ENCODE measurements around the gene CEP135. TPM values are rescaled to one million over a fixed set of nuclear protein-coding genes. Genes with fewer than 3 reads are reported as not detected.
"Not testable (repeated sequence)": the region's sequence is repeated elsewhere in the genome, so short reads cannot be mapped to it uniquely, and the experiment has no call there.

The CEP135 gene
- polyA plus RNA-seq, 3 donors from 2014 or later = 5.8 to 13.0 (median 6.7) TPM

GRCh38 chr4:55927803-55928437, 20.8 kb upstream of the CEP135 start:
- DNase-seq = no peak
- no peak overlapping the region for H3K4me3 Mint-ChIP-seq

GRCh38 chr4:55928846-55929245, 19.9 kb upstream of the CEP135 start:
- no peaks in the 10 kb centered on the region for H3K36me3 Mint-ChIP-seq
- H3K27me3 Mint-ChIP-seq (ENCODE audit: low read depth in 3 of 3) = peaks cover 0 to 4% (median 1%) of the 10 kb centered on the region in 3 donors
- no peaks in the 10 kb centered on the region for H3K9me3 Mint-ChIP-seq
- no peak overlapping the region for H3K27ac Mint-ChIP-seq
- no peaks in the 10 kb centered on the region for H3K4me1 Mint-ChIP-seq
- no peak overlapping the region for H3K4me3 Mint-ChIP-seq
- no peak for DNase-seq

More at GRCh38 chr4:55927803-55928437, 20.8 kb upstream of the CEP135 start:
- H3K4me1 Mint-ChIP-seq = no peaks in the 10 kb centered on the region
- no peaks in the 10 kb centered on the region for H3K36me3 Mint-ChIP-seq
- H3K9me3 Mint-ChIP-seq = no peaks in the 10 kb centered on the region
- peaks cover under 1 to 4% (median 2%) of the 10 kb centered on the region in 3 donors for H3K27me3 Mint-ChIP-seq (ENCODE audit: low read depth in 3 of 3)
- no peak overlapping the region for H3K27ac Mint-ChIP-seq

DNA sequence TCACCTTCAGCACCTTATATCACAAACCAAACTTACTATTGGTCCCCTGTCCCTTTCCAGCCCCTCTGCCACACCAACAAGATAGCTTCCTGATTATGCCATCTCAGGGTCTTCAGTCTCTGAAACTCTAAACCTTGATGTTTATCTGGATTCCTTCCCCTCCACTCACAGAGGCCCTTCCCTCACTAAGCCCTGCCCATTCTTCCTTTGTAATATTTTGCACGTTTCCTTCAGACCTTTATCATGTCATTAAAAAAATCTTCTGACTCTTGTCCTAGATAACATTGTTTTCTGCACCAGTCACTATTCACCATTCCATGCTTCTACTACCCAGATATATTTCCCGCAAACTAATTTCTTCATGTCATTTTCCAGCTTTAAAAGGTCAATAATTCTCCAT, 17.7 kb upstream of the CEP135 start:
- Mint-ChIP-seq H3K27me3 (ENCODE audit: low read depth in 3 of 3) (peaks cover 0 to 2% (median 1%) of the 10 kb centered on the region in 3 donors), H3K27ac (no peak overlapping the region), H3K9me3 (peaks cover 0 to 4% (median 0%) of the 10 kb centered on the region in 6 donors), H3K36me3 (no peaks in the 10 kb centered on the region), H3K4me1 (no peaks in the 10 kb centered on the region), H3K4me3 (no peak overlapping the region)
- DNase-seq = no peak

GRCh38 chr4:55931833-55932232, 16.9 kb upstream of the CEP135 start:
- peaks cover 0 to 1% (median 1%) of the 10 kb centered on the region in 3 donors for H3K27me3 Mint-ChIP-seq (ENCODE audit: low read depth in 3 of 3)
- H3K4me3 Mint-ChIP-seq = no peak overlapping the region

GRCh38 chr4:55932511-55932910, 16.2 kb upstream of the CEP135 start:
- no peak overlapping the region for H3K4me3 Mint-ChIP-seq
- peaks cover 0 to 8% (median under 1%) of the 10 kb centered on the region in 6 donors for H3K9me3 Mint-ChIP-seq

More at GRCh38 chr4:55931833-55932232, 16.9 kb upstream of the CEP135 start:
- Mint-ChIP-seq H3K27ac (no peak overlapping the region), H3K9me3 (peaks cover 0 to 8% (median 0%) of the 10 kb centered on the region in 6 donors), H3K36me3 (no peaks in the 10 kb centered on the region), H3K4me1 (no peaks in the 10 kb centered on the region)
- DNase-seq = no peak

DNA sequence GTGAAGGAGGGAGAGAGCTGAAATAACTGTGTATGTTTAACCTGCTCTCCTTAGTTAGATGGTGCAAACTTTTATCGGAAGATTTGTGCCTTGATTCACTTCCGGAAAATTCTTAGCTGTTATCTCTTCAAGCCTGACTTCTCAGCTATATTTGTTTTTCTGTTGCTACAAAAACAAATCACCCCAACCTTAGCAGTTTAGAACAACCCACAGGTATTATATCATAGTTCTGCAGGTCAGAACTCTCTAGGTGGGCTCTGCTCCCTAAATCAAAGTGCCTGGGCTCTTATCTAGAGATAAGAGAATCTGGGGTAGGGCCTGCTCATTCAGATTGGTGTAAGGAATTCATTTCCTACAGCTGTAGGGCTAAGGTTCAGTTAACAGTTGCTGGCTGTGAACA, 15.1 kb upstream of the CEP135 start:
- Mint-ChIP-seq H3K27me3 (ENCODE audit: low read depth in 3 of 3) (peaks cover 0 to 1% (median 1%) of the 10 kb centered on the region in 3 donors), H3K36me3 (peaks cover 0 to 7% (median 5%) of the 10 kb centered on the region in 3 donors), H3K4me3 (no peak overlapping the region), H3K9me3 (peaks cover 0 to 8% (median 5%) of the 10 kb centered on the region in 6 donors), H3K27ac (no peak overlapping the region), H3K4me1 (no peaks in the 10 kb centered on the region)
- DNase-seq = no peak

More at GRCh38 chr4:55932511-55932910, 16.2 kb upstream of the CEP135 start:
- Mint-ChIP-seq H3K36me3 (no peaks in the 10 kb centered on the region), H3K27ac (no peak overlapping the region), H3K27me3 (ENCODE audit: low read depth in 3 of 3) (peaks cover 0 to 1% (median 1%) of the 10 kb centered on the region in 3 donors), H3K4me1 (no peaks in the 10 kb centered on the region)
- DNase-seq = no peak

- H3K27ac Mint-ChIP-seq; H3K4me1 Mint-ChIP-seq; H3K4me3 Mint-ChIP-seq; H3K36me3 Mint-ChIP-seq; DNase-seq; H3K9me3 Mint-ChIP-seq; H3K27me3 Mint-ChIP-seq (ENCODE audit: low read depth in 3 of 3): not testable (repeated sequence)
These were observed 12.8 kb upstream of the CEP135 start for GRCh38 chr4:55935907-55936306.

- Mint-ChIP-seq H3K27me3 (ENCODE audit: low read depth in 3 of 3) (no peaks in the 10 kb centered on the region), H3K4me1 (no peaks in the 10 kb centered on the region), H3K27ac (no peak overlapping the region), H3K36me3 (peaks cover 5 to 7% (median 6%) of the 10 kb centered on the region in 3 donors), H3K9me3 (peaks cover 0 to 8% (median 5%) of the 10 kb centered on the region in 6 donors), H3K4me3 (no peak overlapping the region)
- DNase-seq = no peak
These were observed 10.3 kb upstream of the CEP135 start for GRCh38 chr4:55938481-55938880.

DNA sequence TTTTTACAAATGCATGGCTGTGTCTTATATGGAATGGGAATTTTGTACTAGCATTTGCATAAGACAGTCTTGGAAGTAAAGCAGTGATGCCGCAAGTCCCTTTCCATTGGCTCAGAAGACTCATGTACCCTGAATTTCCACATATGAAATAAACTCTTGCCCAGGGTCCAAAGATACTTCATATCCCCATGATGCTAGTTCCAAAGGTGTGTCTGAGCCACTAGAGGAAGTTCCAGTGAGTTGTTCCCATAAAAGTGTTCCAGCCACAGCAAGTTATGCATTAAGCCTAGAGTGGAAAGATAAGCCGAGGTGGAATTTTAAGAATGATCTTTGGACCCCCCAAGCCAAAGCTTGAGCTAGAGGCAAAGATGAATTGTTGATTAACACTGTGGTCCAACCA, 9.3 kb upstream of the CEP135 start:
- Mint-ChIP-seq H3K27ac (no peak overlapping the region), H3K4me3 (no peak overlapping the region), H3K4me1 (no peaks in the 10 kb centered on the region), H3K36me3 (peaks cover 5 to 7% (median 6%) of the 10 kb centered on the region in 3 donors), H3K27me3 (ENCODE audit: low read depth in 3 of 3) (no peaks in the 10 kb centered on the region), H3K9me3 (peaks cover 0 to 8% (median 4%) of the 10 kb centered on the region in 6 donors)
- DNase-seq = no peak

DNA sequence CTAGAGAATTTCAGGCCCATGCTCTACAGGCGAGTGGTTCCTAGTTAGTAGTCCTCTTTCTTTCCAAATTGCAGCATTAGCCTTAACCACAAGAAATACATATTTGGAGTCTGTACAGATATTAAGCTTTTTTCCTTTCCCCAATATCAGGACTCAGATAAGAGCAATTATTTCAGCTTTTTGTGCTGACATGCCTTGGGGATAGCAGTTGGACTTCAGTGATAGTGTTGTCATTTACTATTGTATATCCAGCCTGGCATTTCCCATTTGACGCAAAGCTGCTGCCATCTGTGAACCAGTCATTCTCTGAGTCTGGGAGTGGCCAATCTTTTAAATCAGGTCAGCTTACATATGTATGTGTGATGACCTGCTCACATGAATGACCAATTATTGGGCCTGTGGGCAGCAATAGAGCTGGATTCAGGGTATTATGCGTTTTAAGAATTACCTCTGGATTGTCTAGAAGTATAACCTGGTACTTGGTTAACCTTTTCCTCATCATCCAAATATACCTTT, 6.8 kb upstream of the CEP135 start:
- Mint-ChIP-seq H3K4me1 (peaks cover 2 to 5% of the 10 kb centered on the region in 2 donors), H3K9me3 (peaks cover 0 to 5% (median 0%) of the 10 kb centered on the region in 6 donors), H3K27me3 (ENCODE audit: low read depth in 3 of 3) (peaks cover 0 to 3% (median 0%) of the 10 kb centered on the region in 3 donors), H3K36me3 (peaks cover 5 to 7% (median 6%) of the 10 kb centered on the region in 3 donors), H3K4me3 (no peak overlapping the region), H3K27ac (no peak overlapping the region)
- no peak for DNase-seq

- Mint-ChIP-seq H3K9me3 (no peaks in the 10 kb centered on the region), H3K4me3 (peak overlapping the region; percentile 86 to 97 (median 92)), H3K4me1 (peaks cover 32 to 47% of the 10 kb centered on the region in 2 donors), H3K36me3 (peaks cover 1 to 2% (median 2%) of the 10 kb centered on the region in 3 donors), H3K27me3 (ENCODE audit: low read depth in 3 of 3) (peaks cover 6 to 11% (median 10%) of the 10 kb centered on the region in 3 donors), H3K27ac (peak overlapping the region; percentile 86 to 97 (median 90))
- peak in 2 of 3 donors; percentile 2 to 8 for DNase-seq
These were observed 1.4 kb upstream of the CEP135 start for GRCh38 chr4:55947254-55947882.

DNA sequence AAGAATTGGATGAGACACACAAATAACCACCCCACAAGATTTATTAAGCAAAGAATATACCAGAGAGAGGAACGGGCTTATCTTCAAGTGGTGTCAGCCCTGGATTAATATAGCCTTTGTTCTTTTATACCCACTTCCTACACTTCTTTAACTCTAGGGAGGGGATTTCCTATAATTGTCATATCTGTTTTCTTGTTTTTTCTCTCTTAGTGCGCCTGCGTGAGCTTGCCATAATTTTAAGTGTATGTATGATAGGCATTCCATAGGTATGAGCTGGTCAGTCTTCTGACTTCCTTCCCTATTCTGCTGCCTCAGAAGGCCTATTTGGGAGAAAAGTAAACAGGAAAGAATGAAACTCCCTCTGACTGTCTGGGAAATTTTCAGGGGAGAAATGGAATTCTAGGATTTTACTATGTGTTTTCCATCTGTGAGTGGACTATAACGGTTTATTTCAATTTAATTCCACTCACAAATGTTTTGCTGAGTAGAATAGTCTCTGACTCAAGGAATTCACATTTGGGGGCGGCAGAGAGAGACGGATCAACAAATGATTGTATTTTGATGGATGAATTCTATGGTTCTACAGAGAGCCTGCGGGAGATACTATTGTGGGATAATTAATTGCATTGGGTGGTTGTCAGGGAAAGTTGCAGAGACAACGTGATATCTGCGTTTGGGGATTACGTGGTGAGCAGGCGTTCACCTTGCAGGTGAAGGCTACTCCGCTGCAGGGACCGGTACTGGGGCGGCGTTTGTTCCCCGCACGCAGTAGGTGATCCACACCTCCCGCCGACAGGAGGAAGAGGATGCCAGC, 626 bp upstream of the CEP135 start:
- H3K27ac Mint-ChIP-seq = peak overlapping the region; percentile 86 to 97 (median 90)
- H3K9me3 Mint-ChIP-seq = no peaks in the 10 kb centered on the region
- H3K4me3 Mint-ChIP-seq = peak overlapping the region; percentile 86 to 97 (median 92)
- peaks cover 5% of the 10 kb centered on the region in 3 donors for H3K36me3 Mint-ChIP-seq
- peaks cover 6 to 11% (median 10%) of the 10 kb centered on the region in 3 donors for H3K27me3 Mint-ChIP-seq (ENCODE audit: low read depth in 3 of 3)
- H3K4me1 Mint-ChIP-seq = peaks cover 32 to 47% of the 10 kb centered on the region in 2 donors
- peak; percentile 36 to 45 (median 37) for DNase-seq

DNA sequence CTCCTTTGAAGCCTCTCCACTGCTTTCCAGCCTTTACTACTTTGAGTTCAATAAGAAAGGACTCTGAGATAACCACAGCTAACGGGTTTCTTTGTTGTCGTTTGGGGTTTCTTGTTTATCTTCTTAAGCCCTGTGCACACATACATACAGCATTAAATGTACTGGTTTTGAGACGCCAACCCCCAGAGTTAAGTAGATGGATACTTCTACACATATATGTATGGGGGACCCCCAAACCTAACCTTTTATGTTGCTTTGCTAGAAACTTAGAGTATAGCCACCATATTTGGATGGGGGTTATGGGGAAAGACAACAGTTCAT, 697 bp downstream of the CEP135 start:
- H3K36me3 Mint-ChIP-seq = peaks cover 12 to 13% (median 12%) of the 10 kb centered on the region in 3 donors
- H3K9me3 Mint-ChIP-seq = no peaks in the 10 kb centered on the region
- H3K27ac Mint-ChIP-seq = peak overlapping the region; percentile 86 to 96 (median 94)
- peak overlapping the region; percentile 86 to 97 (median 92) for H3K4me3 Mint-ChIP-seq
- H3K27me3 Mint-ChIP-seq (ENCODE audit: low read depth in 3 of 3) = peaks cover 6 to 11% (median 10%) of the 10 kb centered on the region in 3 donors
- H3K4me1 Mint-ChIP-seq = peaks cover 32 to 47% of the 10 kb centered on the region in 2 donors
- no peak for DNase-seq
